Mucosa of descending colon (tissue), 3 donors: ENCODE data around the gene FAT1. TPM values are rescaled to one million over a fixed set of nuclear protein-coding genes. Genes with fewer than 3 reads are reported as not detected.

Source experiments
- ATAC-seq: fragments of 200-7000 bp; cut with Tn5 transposase; one replicate; pipeline ENCODE4 v1.9.1; 2020; ENCODE audit warnings: mild to moderate bottlenecking, moderate library complexity
- DNase-seq, 3 donors: peaks; one replicate each; pipeline ENCODE4 v3.0.0-alpha.2; 2020
- H3K36me3 ChIP-seq: fragments of 200-600 bp; one replicate; pipeline ENCODE4 v1.8.0; 2021; ENCODE audit warnings: low read depth, mild to moderate bottlenecking
- H3K4me1 ChIP-seq: fragments of 200-600 bp; one replicate; pipeline ENCODE4 v1.8.0; 2021; ENCODE audit warnings: low read depth, mild to moderate bottlenecking
- H3K4me3 ChIP-seq: fragments of 200-600 bp; one replicate; pipeline ENCODE4 v1.8.0; 2021; ENCODE audit warnings: mild to moderate bottlenecking
- H3K9me3 ChIP-seq: fragments of 200-600 bp; one replicate; pipeline ENCODE4 v1.8.0; 2021; ENCODE audit warnings: mild to moderate bottlenecking
- intact Hi-C, 2 donors: fragments of 100-400 bp; cut with DNase I in 1 of 2; cut with micrococcal nuclease in 1 of 2; formaldehyde crosslinking; loops; one replicate each; pipeline versions ENCODE4 v1.11.0 to v1.11.1; 2022; cut with DNase I, micrococcal nuclease
- total RNA-seq, 3 donors: library from RNA; stranded (reverse); fragmentation: NEBNext Ultra II Directional in 2 of 3; extraction: Animal tissue kit (Norgen Biotek cat#: 25700) in 2 of 3; gene quantifications; one replicate each; pipeline versions ENCODE4 v1.2.1 to v1.2.4, GENCODE V29; 2021 to 2023
- TF ChIP-seq, protein P1 (sequence below): fragments of 200-600 bp; IDR thresholded peaks from one replicate; pipeline ENCODE4 v1.8.0; 2022; ENCODE audit warnings: antibody characterized with exemption, mild to moderate bottlenecking
- donor health status: DM: no; HTN: no; CAD: no; lungs with moderate emphysema.
- donor health status: DM: no; HTN: no; CAD: no.
- donor health status: DM: no; HTN: yes; CAD: no.

The FAT1 gene
- total RNA-seq, 3 donors from 2014 or later, result 241 to 337 (median 259) TPM

DNA sequence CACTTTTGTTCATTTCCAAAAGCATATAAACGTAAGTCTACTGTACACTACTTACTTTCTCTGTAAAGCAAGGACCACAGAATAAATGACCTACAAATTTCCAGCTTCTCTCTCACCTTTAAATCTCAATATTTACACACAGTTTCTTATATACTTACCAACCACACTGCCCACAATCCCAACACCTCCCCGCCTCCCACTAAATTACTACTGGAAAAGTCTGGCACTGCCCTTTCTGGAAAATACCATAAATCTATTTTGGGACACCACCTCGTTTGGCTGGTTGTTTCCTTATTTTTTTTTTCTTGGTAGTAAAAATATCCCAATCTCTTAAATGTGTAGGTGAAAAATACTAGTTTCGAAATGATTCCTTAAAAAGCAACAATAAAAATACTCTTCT lies 19.6 kb downstream of the FAT1 start:
- Histone ChIP-seq H3K36me3 (no peaks in the 10 kb centered on the region), H3K4me1 (peaks cover 53% of the 10 kb centered on the region), H3K4me3 (no peak overlapping the region), H3K9me3 (no peaks in the 10 kb centered on the region)
- intact Hi-C loops, result loop anchor here in 1 of 2 donors (10.0 kb wide), 1 partner anchor 49 kb away; no protein-coding TSS in a partner anchor
- DNase-seq (peak in 1 of 3 donors; percentile 73), ATAC-seq (peak; percentile 56)
- TF ChIP-seq, protein P1, sequence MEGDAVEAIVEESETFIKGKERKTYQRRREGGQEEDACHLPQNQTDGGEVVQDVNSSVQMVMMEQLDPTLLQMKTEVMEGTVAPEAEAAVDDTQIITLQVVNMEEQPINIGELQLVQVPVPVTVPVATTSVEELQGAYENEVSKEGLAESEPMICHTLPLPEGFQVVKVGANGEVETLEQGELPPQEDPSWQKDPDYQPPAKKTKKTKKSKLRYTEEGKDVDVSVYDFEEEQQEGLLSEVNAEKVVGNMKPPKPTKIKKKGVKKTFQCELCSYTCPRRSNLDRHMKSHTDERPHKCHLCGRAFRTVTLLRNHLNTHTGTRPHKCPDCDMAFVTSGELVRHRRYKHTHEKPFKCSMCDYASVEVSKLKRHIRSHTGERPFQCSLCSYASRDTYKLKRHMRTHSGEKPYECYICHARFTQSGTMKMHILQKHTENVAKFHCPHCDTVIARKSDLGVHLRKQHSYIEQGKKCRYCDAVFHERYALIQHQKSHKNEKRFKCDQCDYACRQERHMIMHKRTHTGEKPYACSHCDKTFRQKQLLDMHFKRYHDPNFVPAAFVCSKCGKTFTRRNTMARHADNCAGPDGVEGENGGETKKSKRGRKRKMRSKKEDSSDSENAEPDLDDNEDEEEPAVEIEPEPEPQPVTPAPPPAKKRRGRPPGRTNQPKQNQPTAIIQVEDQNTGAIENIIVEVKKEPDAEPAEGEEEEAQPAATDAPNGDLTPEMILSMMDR, result no peak

DNA sequence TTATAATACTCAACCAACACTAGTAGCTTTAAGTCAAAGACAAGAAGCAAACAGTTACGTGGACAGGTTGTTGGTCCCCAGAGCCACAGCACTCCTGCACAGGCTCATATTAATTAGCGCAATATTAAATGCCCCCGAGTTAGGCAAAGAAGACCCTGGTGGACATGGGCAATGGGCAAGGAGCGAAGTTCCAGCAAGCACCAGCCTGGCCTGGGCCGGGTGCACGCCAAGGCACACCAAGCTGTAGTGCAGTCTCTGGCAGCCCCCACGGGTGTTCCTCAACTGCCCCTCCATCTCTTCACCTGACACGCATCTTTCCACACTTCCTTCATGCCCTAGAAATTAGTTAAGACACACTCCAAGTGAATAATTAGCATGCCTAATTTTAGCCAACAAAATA lies 20.1 kb downstream of the FAT1 start:
- no peak for DNase-seq
- Histone ChIP-seq H3K4me1 (peaks cover 53% of the 10 kb centered on the region), H3K9me3 (no peaks in the 10 kb centered on the region), H3K4me3 (no peak overlapping the region), H3K36me3 (no peaks in the 10 kb centered on the region)
- intact Hi-C loops, result loop anchor here in 1 of 2 donors (10.0 kb wide), 1 partner anchor 49 kb away; no protein-coding TSS in a partner anchor
- ATAC-seq, result no peak
- TF ChIP-seq, protein P1, result no peak

DNA sequence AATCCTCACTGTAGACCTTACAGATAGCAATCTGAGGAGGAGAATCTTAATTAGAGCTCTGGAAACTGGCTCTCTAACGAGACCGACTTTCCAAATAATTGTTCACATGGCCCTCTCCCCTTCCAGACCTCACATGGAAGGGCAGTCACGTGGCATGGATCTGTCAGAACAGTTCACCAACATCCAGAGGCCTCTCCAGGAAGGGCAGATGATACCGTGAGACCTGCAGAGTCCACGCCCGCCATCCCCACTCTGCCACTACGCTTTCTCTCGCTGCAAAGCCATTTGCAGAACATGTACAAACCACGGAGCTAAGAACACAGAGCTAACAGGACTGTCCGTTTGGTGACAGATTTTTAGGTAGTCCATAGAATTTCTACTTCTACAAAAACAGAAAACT lies 20.7 kb downstream of the FAT1 start:
- TF ChIP-seq, protein P1, result no peak
- ATAC-seq (no peak), DNase-seq (no peak)
- H3K4me1 ChIP-seq, result peaks cover 53% of the 10 kb centered on the region
- no peaks in the 10 kb centered on the region for H3K9me3 ChIP-seq
- intact Hi-C loops, result loop anchor here in 1 of 2 donors (10.0 kb wide), 1 partner anchor 48 kb away; no protein-coding TSS in a partner anchor
- H3K4me3 ChIP-seq, result no peak overlapping the region
- no peaks in the 10 kb centered on the region for H3K36me3 ChIP-seq

DNA sequence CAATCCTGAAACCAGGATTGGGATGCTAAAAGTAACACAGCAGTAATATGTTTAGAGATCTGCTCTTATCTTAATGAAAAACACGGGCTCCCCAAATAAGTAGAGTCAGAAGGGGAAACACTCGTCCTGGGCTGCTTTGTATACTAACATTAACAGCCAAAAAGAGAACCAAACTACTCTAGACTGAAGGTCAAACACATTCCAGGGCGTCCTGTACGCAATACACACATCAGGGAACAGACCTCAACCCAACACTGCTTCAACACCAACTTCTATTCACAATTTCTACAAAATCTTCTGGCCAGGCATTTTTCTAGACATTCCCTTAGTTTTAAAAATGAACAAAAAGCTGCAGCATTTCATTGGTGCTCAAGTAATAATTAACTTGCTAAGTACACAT lies 21.4 kb downstream of the FAT1 start:
- ATAC-seq, result no peak
- Histone ChIP-seq H3K4me1 (peaks cover 51% of the 10 kb centered on the region), H3K36me3 (no peaks in the 10 kb centered on the region), H3K9me3 (no peaks in the 10 kb centered on the region), H3K4me3 (no peak overlapping the region)
- DNase-seq, result no peak
- TF ChIP-seq, protein P1, result no peak
- intact Hi-C loops, result loop anchor here in 1 of 2 donors (10.0 kb wide), 1 partner anchor 47 kb away; no protein-coding TSS in a partner anchor

DNA sequence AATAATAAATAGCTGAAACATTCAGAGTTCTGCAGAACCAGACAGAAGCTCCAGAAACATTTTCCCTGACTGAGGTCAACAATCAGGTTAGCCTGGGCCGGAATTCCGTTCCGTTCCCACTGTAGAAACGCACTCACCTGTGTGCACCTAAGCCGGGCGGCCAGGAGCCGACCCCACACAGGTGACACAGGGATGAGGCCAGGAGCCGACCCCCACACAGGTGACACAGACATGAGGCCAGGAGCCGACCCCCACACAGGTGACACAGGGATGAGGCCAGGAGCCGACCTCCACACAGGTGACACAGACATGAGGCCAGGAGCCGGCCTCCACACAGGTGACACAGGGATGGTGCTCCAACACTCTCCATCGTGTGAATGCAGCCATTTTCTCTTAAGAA lies 21.9 kb downstream of the FAT1 start:
- peak; percentile 6 for ATAC-seq
- Histone ChIP-seq H3K4me1 (peaks cover 46% of the 10 kb centered on the region), H3K4me3 (no peak overlapping the region), H3K9me3 (no peaks in the 10 kb centered on the region), H3K36me3 (no peaks in the 10 kb centered on the region)
- TF ChIP-seq, protein P1, result no peak
- peak in 1 of 3 donors; percentile 48 for DNase-seq
- intact Hi-C loops, result loop anchor here in 1 of 2 donors (10.0 kb wide), 1 partner anchor 47 kb away; no protein-coding TSS in a partner anchor
